BE2C (cell line): ENCODE results near the gene FSTL4.

Experiments
- DNase-seq: peaks from one replicate; pipeline ENCODE4 v3.0.0-alpha.2; 2020
- H3K27me3 ChIP-seq: fragments of 250-450 bp; sonication (Bioruptor Pico); 2 replicates; pipeline ENCODE4 v1.5.1; 2020; ENCODE audit warnings: mild to moderate bottlenecking
- H3K36me3 ChIP-seq: fragments of 250-450 bp; sonication (Bioruptor Pico); 2 replicates; pipeline ENCODE4 v1.5.1; 2020; ENCODE audit warnings: mild to moderate bottlenecking
- H3K4me1 ChIP-seq: fragments of 250-450 bp; sonication (Bioruptor Pico); 2 replicates; pipeline ENCODE4 v1.5.1; 2020
- H3K4me3 ChIP-seq: 2 replicates; pipeline ENCODE4 v1.5.1; 2011; ENCODE audit warnings: low read depth, low read length
- H3K9me3 ChIP-seq: fragments of 250-450 bp; sonication (Bioruptor Pico); 2 replicates; pipeline ENCODE4 v1.5.1; 2020
- TF ChIP-seq, protein P1 (sequence below): IDR thresholded peaks from 2 replicates; pipeline ENCODE4 v1.5.1; 2012; ENCODE audit warnings: mild to moderate bottlenecking, low read depth, low read length

Gene FSTL4

DNA sequence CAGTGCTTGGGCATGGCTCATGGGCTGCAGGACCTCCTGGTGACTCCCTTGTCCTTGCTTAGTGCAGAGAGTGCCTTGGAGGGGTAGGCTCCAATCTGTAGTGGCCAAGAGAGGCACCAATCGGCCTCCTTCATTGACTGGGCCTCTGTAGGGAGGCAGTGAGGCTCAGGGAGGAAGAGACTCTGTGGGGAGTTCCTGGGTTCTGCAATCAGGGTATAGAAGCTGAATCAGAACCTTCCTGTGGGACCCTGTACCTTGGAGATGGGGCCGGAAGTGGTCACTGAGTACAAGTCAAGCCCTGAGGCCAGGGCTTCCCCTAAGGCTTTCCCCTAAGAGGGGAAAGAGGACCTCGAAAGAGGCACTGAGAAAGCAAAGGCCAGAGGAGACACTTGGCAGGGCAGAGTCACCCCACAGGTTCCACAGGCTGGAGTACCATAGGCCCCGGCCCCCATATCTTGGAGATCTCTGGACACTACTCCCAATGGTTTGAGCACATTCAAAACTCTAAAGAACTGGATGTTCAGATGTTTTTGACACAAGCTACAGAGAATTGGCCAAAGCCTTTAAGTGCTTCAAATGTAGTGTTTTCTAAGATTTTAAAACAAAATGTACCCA is 370.0 kb downstream of the FSTL4 start:
- H3K9me3 ChIP-seq: no peaks in the 10 kb centered on the region
- no peak for DNase-seq
- H3K4me1 ChIP-seq: peaks cover 25% of the 10 kb centered on the region
- no peaks in the 10 kb centered on the region for H3K27me3 ChIP-seq
- H3K4me3 ChIP-seq: no peak overlapping the region
- H3K36me3 ChIP-seq: no peaks in the 10 kb centered on the region
- TF ChIP-seq, protein P1, sequence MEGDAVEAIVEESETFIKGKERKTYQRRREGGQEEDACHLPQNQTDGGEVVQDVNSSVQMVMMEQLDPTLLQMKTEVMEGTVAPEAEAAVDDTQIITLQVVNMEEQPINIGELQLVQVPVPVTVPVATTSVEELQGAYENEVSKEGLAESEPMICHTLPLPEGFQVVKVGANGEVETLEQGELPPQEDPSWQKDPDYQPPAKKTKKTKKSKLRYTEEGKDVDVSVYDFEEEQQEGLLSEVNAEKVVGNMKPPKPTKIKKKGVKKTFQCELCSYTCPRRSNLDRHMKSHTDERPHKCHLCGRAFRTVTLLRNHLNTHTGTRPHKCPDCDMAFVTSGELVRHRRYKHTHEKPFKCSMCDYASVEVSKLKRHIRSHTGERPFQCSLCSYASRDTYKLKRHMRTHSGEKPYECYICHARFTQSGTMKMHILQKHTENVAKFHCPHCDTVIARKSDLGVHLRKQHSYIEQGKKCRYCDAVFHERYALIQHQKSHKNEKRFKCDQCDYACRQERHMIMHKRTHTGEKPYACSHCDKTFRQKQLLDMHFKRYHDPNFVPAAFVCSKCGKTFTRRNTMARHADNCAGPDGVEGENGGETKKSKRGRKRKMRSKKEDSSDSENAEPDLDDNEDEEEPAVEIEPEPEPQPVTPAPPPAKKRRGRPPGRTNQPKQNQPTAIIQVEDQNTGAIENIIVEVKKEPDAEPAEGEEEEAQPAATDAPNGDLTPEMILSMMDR: no peak

GRCh38 chr5:133241179-133242092 is 370.9 kb downstream of the FSTL4 start:
- DNase-seq: no peak
- Histone ChIP-seq H3K27me3 (no peaks in the 10 kb centered on the region), H3K4me1 (peaks cover 23% of the 10 kb centered on the region), H3K9me3 (no peaks in the 10 kb centered on the region), H3K36me3 (no peaks in the 10 kb centered on the region), H3K4me3 (no peak overlapping the region)
- TF ChIP-seq, protein P1: no peak

GRCh38 chr5:133240425-133241091 is 371.8 kb downstream of the FSTL4 start:
- H3K4me1 ChIP-seq: peaks cover 23% of the 10 kb centered on the region
- no peaks in the 10 kb centered on the region for H3K36me3 ChIP-seq
- peak; percentile 77 for DNase-seq
- no peaks in the 10 kb centered on the region for H3K9me3 ChIP-seq
- no peak overlapping the region for H3K4me3 ChIP-seq
- TF ChIP-seq, protein P1: no peak
- H3K27me3 ChIP-seq: no peaks in the 10 kb centered on the region

GRCh38 chr5:133238426-133239205 is 373.7 kb downstream of the FSTL4 start:
- peaks cover 13% of the 10 kb centered on the region for H3K4me1 ChIP-seq
- H3K27me3 ChIP-seq: no peaks in the 10 kb centered on the region
- no peaks in the 10 kb centered on the region for H3K9me3 ChIP-seq
- H3K4me3 ChIP-seq: no peak overlapping the region
- no peaks in the 10 kb centered on the region for H3K36me3 ChIP-seq
- no peak for DNase-seq
- TF ChIP-seq, protein P1: no peak

GRCh38 chr5:133236976-133237375 is 375.4 kb downstream of the FSTL4 start:
- H3K36me3 ChIP-seq: no peaks in the 10 kb centered on the region
- H3K4me1 ChIP-seq: peaks cover 13% of the 10 kb centered on the region
- no peak for DNase-seq
- H3K27me3 ChIP-seq: no peaks in the 10 kb centered on the region
- no peaks in the 10 kb centered on the region for H3K9me3 ChIP-seq
- no peak overlapping the region for H3K4me3 ChIP-seq
- TF ChIP-seq, protein P1: no peak
